ENCODE measurements around the gene FASN. TPM values are rescaled to one million over a fixed set of nuclear protein-coding genes. Genes with fewer than 3 reads are reported as not detected.

Gene FASN
- total and polyA plus RNA-seq, 2 of the 13 experiments (the other 11 are each of a cell fraction or from before 2014, with no cell fraction given): 51.7 to 101 TPM

- TF ChIP-seq NFIC (IDR thresholded peaks at IDR 0.05; ENCODE audit: low read length): no peak
- no peak for TF ChIP-seq ZNF260 (CRISPR knock-in tag; IDR thresholded peaks at IDR 0.05; ENCODE audit: borderline replicate concordance, low read depth)
- TF ChIP-seq ZNF558 (CRISPR knock-in tag; IDR thresholded peaks at IDR 0.05; ENCODE audit: borderline replicate concordance): no peak; the same call in 1 of the 2 replicates
- no peak for TF ChIP-seq ZSCAN5A (CRISPR knock-in tag; IDR thresholded peaks at IDR 0.05; ENCODE audit: borderline replicate concordance)
- TF ChIP-seq PAX8 (CRISPR knock-in tag; IDR thresholded peaks at IDR 0.05; ENCODE audit: borderline replicate concordance): no peak
- TF ChIP-seq JARID2 (CRISPR knock-in tag; IDR thresholded peaks at IDR 0.05; ENCODE audit: insufficient replicate concordance): no peak
- TF ChIP-seq SIX4 (CRISPR knock-in tag; IDR thresholded peaks at IDR 0.05): no peak
- TF ChIP-seq KDM6A (CRISPR knock-in tag; IDR thresholded peaks at IDR 0.05; ENCODE audit: low read depth): no peak
- TF ChIP-seq ZNF564 (CRISPR knock-in tag; IDR thresholded peaks at IDR 0.05): peak; percentile 62; the same call in 1 of the 2 replicates
- TF ChIP-seq ZNF34 (CRISPR knock-in tag; IDR thresholded peaks at IDR 0.05; ENCODE audit: borderline replicate concordance): no peak
- TF ChIP-seq GPBP1L1 (CRISPR knock-in tag; IDR thresholded peaks at IDR 0.05): no peak
- no peak for TF ChIP-seq ZNF318 (CRISPR knock-in tag; IDR thresholded peaks at IDR 0.05)
- TF ChIP-seq HMG20B (CRISPR knock-in tag; conservative IDR thresholded peaks at IDR 0.05): 0 out of 2 replicates have a peak, but pooled peaks have one; percentile 18
- TF ChIP-seq ZIK1 (CRISPR knock-in tag; IDR thresholded peaks at IDR 0.05; ENCODE audit: borderline replicate concordance, low read depth): no peak; the same call in 1 of the 2 replicates
- no peak for TF ChIP-seq ZNF331 (CRISPR knock-in tag; IDR thresholded peaks at IDR 0.05)
These were observed 685 bp downstream of the FASN start (continued) for GRCh38 chr17:82097184-82097918.

Data from HepG2 (cell line).